Measurements from ENCODE around the gene ZNF672. TPM values are rescaled to one million over a fixed set of nuclear protein-coding genes. Genes with fewer than 3 reads are reported as not detected.

ZNF672 gene
- polyA plus RNA-seq, 1 of the 3 experiments (the other 2 are of a cell fraction): 14.2 TPM

GRCh38 chr1:248862998-248863881, 25.2 kb downstream of the ZNF672 start:
- Histone ChIP-seq H3F3A (replicated peaks; ENCODE audit: insufficient read depth) (no peaks in the 10 kb centered on the region), H3K36me3 (replicated peaks in 1 of 2; ENCODE audit: control insufficient read depth in 1 of 2, insufficient read depth in 2 of 2, low read length in 1 of 2) (no peaks in the 10 kb centered on the region), H2AFZ (ENCODE audit: low read depth) (peak overlapping the region; percentile 88), H3K4me1 (ENCODE audit: control insufficient read depth in 1 of 2, insufficient read depth in 2 of 2, low read depth in 1 of 2, low read length in 1 of 2) (peaks cover 5 to 20% of the 10 kb centered on the region in 2 experiments; a peak in 3 of 4 replicates), H3K27me3 (ENCODE audit: insufficient read depth) (no peaks in the 10 kb centered on the region), H3K4me2 (peak overlapping the region; percentile 83), H3K4me3 (ENCODE audit: low read depth in 2 of 2, low read length in 1 of 2) (peak overlapping the region; percentile 58 to 62), H3K9me3 (no peaks in the 10 kb centered on the region), H3K79me2 (ENCODE audit: insufficient read depth) (peaks cover 3% of the 10 kb centered on the region; the same call in 1 of the 2 replicates), H3K9ac (peak overlapping the region; percentile 50), H3K27ac (ENCODE audit: low read depth in 2 of 2, low read length in 1 of 2) (peak overlapping the region in 1 of 2 experiments; percentile 77; a peak in 2 of 4 replicates), H3K9me2 (no peaks in the 10 kb centered on the region), H4K20me1 (ENCODE audit: insufficient read depth) (no peaks in the 10 kb centered on the region)
- DNase-seq: peak; percentile 90
- TF ChIP-seq NFIC (IDR thresholded peaks at IDR 0.05; ENCODE audit: borderline replicate concordance) (no peak), RFX5 (IDR thresholded peaks at IDR 0.05; ENCODE audit: low read length) (peak; percentile 66; the same call in 1 of the 2 replicates), EP300 (IDR thresholded peaks at IDR 0.05; ENCODE audit: borderline replicate concordance in 1 of 2, low read depth in 1 of 2, low read length in 1 of 2) (no peak), GABPA (IDR thresholded peaks at IDR 0.05; ENCODE audit: low read depth) (no peak), CHD2 (IDR thresholded peaks at IDR 0.05; ENCODE audit: low read length, partially characterized antibody) (peak; percentile 54), GATA2 (CRISPR knock-in tag; IDR thresholded peaks at IDR 0.05) (no peak), YY1 (IDR thresholded peaks at IDR 0.05; ENCODE audit: low read depth) (no peak), ELF1 (IDR thresholded peaks at IDR 0.05) (no peak), MXI1 (IDR thresholded peaks at IDR 0.05; ENCODE audit: low read depth, low read length) (peak; percentile 71; the same call in 1 of the 2 replicates), CTCF (IDR thresholded peaks at IDR 0.05) (no peak), USF2 (IDR thresholded peaks at IDR 0.05; ENCODE audit: borderline replicate concordance, low read depth, low read length) (no peak), RXRA (IDR thresholded peaks at IDR 0.05; ENCODE audit: borderline replicate concordance, low read depth) (no peak), MEF2A (IDR thresholded peaks at IDR 0.05; ENCODE audit: borderline replicate concordance, low read depth) (no peak), SIN3A (IDR thresholded peaks at IDR 0.05; ENCODE audit: borderline replicate concordance, low read depth, low read length) (no peak), POLR2AphosphoS5 (IDR thresholded peaks at IDR 0.05; ENCODE audit: low read depth, low read length) (peak; percentile 76), USF1 (IDR thresholded peaks at IDR 0.05; ENCODE audit: borderline replicate concordance, low read depth) (no peak), FOXJ3 (CRISPR knock-in tag; IDR thresholded peaks at IDR 0.05) (peak; percentile 14; the same call in 1 of the 2 replicates), TAF1 (IDR thresholded peaks at IDR 0.05; ENCODE audit: borderline replicate concordance, low read depth, low read length) (peak; percentile 66; the same call in 1 of the 2 replicates), EZH2phosphoT487 (IDR thresholded peaks at IDR 0.05; ENCODE audit: borderline replicate concordance, low read depth) (no peak), RAD21 (IDR thresholded peaks at IDR 0.05; ENCODE audit: low read length) (peak; percentile 16; the same call in 1 of the 2 replicates)
- TF ChIP-seq, protein P1, sequence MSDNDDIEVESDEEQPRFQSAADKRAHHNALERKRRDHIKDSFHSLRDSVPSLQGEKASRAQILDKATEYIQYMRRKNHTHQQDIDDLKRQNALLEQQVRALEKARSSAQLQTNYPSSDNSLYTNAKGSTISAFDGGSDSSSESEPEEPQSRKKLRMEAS (IDR thresholded peaks at IDR 0.05; ENCODE audit: low read depth): peak; percentile 45; the same call in 1 of the 2 replicates
- TF ChIP-seq, protein P2, sequence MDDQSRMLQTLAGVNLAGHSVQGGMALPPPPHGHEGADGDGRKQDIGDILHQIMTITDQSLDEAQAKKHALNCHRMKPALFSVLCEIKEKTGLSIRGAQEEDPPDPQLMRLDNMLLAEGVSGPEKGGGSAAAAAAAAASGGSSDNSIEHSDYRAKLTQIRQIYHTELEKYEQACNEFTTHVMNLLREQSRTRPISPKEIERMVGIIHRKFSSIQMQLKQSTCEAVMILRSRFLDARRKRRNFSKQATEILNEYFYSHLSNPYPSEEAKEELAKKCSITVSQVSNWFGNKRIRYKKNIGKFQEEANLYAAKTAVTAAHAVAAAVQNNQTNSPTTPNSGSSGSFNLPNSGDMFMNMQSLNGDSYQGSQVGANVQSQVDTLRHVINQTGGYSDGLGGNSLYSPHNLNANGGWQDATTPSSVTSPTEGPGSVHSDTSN (IDR thresholded peaks at IDR 0.05): no peak
- TF ChIP-seq, protein P3, sequence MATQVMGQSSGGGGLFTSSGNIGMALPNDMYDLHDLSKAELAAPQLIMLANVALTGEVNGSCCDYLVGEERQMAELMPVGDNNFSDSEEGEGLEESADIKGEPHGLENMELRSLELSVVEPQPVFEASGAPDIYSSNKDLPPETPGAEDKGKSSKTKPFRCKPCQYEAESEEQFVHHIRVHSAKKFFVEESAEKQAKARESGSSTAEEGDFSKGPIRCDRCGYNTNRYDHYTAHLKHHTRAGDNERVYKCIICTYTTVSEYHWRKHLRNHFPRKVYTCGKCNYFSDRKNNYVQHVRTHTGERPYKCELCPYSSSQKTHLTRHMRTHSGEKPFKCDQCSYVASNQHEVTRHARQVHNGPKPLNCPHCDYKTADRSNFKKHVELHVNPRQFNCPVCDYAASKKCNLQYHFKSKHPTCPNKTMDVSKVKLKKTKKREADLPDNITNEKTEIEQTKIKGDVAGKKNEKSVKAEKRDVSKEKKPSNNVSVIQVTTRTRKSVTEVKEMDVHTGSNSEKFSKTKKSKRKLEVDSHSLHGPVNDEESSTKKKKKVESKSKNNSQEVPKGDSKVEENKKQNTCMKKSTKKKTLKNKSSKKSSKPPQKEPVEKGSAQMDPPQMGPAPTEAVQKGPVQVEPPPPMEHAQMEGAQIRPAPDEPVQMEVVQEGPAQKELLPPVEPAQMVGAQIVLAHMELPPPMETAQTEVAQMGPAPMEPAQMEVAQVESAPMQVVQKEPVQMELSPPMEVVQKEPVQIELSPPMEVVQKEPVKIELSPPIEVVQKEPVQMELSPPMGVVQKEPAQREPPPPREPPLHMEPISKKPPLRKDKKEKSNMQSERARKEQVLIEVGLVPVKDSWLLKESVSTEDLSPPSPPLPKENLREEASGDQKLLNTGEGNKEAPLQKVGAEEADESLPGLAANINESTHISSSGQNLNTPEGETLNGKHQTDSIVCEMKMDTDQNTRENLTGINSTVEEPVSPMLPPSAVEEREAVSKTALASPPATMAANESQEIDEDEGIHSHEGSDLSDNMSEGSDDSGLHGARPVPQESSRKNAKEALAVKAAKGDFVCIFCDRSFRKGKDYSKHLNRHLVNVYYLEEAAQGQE (IDR thresholded peaks at IDR 0.05; ENCODE audit: low read depth, low read length): no peak
- CTCF ChIA-PET: interaction anchor here (0.9 to 2.0 kb wide), 3 partner anchors 18 to 61 kb away, joined by 3 to 6 read pairs (median 3); partner anchors contain the start of gene SH3BP5L
- POLR2A ChIA-PET: interaction anchor here (1.2 to 2.0 kb wide), 3 partner anchors 10 to 43 kb away, joined by 4 to 11 read pairs (median 6); partner anchors contain the start of genes PGBD2 and ZNF672
- 2% methylated on average over 9 of the region's 46 CpGs for WGBS (ENCODE audit: low lambda C conversion rate)

Measured in SK-N-SH (cell line).